22Rv1 (cell line): ENCODE measurements around the gene FLNB.

Experiments used
- H3K27ac ChIP-seq: fragments of 450-650 bp; 2 replicates; pipeline ENCODE4 v1.5.1; 2017
- CTCF ChIP-seq: fragments of 450-650 bp; IDR thresholded peaks from 2 replicates; pipeline ENCODE4 v1.5.1; 2017; ENCODE audit warnings: mild to moderate bottlenecking
- ZFX ChIP-seq: fragments of 450-650 bp; IDR thresholded peaks from 2 replicates; pipeline ENCODE4 v1.6.1; 2017; ENCODE audit warnings: antibody characterized with exemption, borderline replicate concordance

The FLNB gene

GRCh38 chr3:58042947-58043707 lies 34.9 kb downstream of the FLNB start:
- no peak for TF ChIP-seq CTCF
- no peak for TF ChIP-seq ZFX
- H3K27ac ChIP-seq: peak overlapping the region; percentile 84

GRCh38 chr3:58043933-58044332 lies 35.7 kb downstream of the FLNB start:
- TF ChIP-seq CTCF: no peak
- no peak for TF ChIP-seq ZFX
- H3K27ac ChIP-seq: peak overlapping the region; percentile 84

DNA sequence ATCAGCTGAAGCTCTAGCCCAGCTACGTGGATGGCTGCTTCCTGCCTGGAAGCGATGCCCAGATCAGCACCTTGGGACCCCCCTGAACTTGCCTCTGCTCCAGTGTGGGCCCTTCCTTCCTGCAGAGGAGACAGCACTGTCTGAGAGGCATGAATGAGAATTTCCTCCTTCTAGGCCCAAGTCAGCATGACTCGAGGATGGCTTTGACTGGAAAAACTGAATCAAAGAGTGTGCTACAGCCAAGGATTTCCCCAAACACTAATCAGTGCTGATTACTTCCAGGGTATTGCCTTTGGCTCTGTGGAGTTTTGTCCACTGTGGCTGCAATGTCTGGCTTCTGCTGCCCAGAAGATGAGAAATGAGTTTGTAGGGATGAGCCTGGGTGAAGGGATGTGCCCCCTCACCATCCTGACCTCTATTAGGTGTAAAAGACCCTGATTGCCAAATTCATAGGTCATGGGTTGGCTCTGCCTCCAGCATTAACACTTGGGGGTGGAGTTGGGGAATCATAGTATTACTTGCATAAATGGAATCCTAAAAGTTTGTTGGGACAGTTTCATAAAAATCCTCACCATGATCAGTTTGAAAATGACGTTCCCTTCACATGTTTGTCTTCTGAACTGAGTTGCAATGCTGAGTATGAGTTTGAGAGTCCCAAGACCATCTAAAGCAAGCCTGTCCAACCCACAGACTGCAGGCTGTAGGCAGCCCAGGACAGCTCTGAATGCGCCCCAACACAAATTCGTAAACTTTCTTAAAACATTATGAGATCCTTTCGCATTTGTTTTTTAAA lies 36.7 kb downstream of the FLNB start:
- peak overlapping the region; percentile 84 for H3K27ac ChIP-seq
- TF ChIP-seq CTCF (no peak), ZFX (no peak)

DNA sequence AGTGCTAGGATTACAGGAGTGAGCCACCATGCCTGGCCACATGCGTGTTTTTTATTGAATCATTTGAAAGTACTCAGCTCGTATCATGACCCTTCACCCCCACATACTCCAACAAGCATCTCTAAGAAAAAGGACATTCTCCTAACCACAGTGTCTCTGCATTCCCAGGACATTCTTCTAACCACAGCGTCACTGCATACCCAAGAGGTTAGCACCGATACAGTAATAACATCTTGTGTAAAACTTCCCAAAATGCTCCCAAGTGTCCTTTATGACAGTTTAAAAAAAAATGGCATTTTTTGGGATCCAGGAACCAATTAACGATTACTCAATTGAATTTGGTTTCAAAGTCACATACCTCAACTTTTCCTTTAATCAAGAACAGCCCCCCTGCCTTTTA lies 39.6 kb downstream of the FLNB start:
- H3K27ac ChIP-seq: peak overlapping the region; percentile 77
- no peak for TF ChIP-seq CTCF
- TF ChIP-seq ZFX: no peak

- peak overlapping the region; percentile 77 for H3K27ac ChIP-seq
These were observed 40.1 kb downstream of the FLNB start for GRCh38 chr3:58048301-58048700.

GRCh38 chr3:58049143-58049785 lies 41.0 kb downstream of the FLNB start:
- peak overlapping the region; percentile 77 for H3K27ac ChIP-seq
- no peak for TF ChIP-seq CTCF
- no peak for TF ChIP-seq ZFX

More at GRCh38 chr3:58048301-58048700, 40.1 kb downstream of the FLNB start:
- TF ChIP-seq ZFX: no peak
- TF ChIP-seq CTCF: no peak
